BLaER1 treated with 17β-estradiol and CSF1 and Interleukin-3, amounts not matched to agents 10 nM and 100 nM (cell line): ENCODE measurements around the gene NAPA.

Experiments used
- H3K27ac ChIP-seq, 11 experiments: shearing (Covaris generic); formaldehyde crosslinking; 2 replicates each; pipeline ENCODE4 v1.8.1; 2022
- H3K27me3 ChIP-seq, 11 experiments: shearing (Covaris generic); formaldehyde crosslinking; 2 replicates each; pipeline ENCODE4 v1.8.1; 2022
- H3K36me3 ChIP-seq, 11 experiments: shearing (Covaris generic); formaldehyde crosslinking; 2 replicates each; pipeline ENCODE4 v1.8.1; 2022
- H3K4me1 ChIP-seq, 10 experiments: shearing (Covaris generic); formaldehyde crosslinking; 2 replicates each; pipeline ENCODE4 v1.8.1; 2022
- H3K4me2 ChIP-seq, 11 experiments: shearing (Covaris generic); formaldehyde crosslinking; 2 replicates each; pipeline ENCODE4 v1.8.1; 2022
- H3K4me3 ChIP-seq, 10 experiments: shearing (Covaris generic); formaldehyde crosslinking; 2 replicates each; pipeline ENCODE4 v1.8.1; 2022
- H3K9ac ChIP-seq, 11 experiments: shearing (Covaris generic); formaldehyde crosslinking; 2 replicates each; pipeline ENCODE4 v1.8.1; 2022
- H3K9me3 ChIP-seq, 11 experiments: shearing (Covaris generic); formaldehyde crosslinking; replicated peaks in 1 of 11; 2 replicates each; pipeline ENCODE4 v1.8.1; 2022
- H4K20me1 ChIP-seq, 11 experiments: shearing (Covaris generic); formaldehyde crosslinking; 2 replicates each; pipeline ENCODE4 v1.8.1; 2022
- Cebpa-rat ChIP-seq, 11 experiments: shearing (Covaris generic); IDR thresholded peaks; 2 replicates each; pipeline ENCODE4 v1.8.1; 2022

Gene NAPA

GRCh38 chr19:47514869-47515588, at the start of gene NAPA:
Gene NAPA (minus strand): TSS chr19:47515063. CDS start chr19:47514940, 123 bp downstream.
- TF ChIP-seq Cebpa-rat (IDR thresholded peaks at IDR 0.05), result no peak
- H3K4me3 ChIP-seq, result peak within 1 kb of the TSS; percentile 85 to 97 (median 94)
- peak within 1 kb of the TSS; percentile 89 to 100 (median 98) for H3K4me2 ChIP-seq
- H3K27me3 ChIP-seq, result peaks cover 20 to 34% (median 29%) of the 10 kb centered on the region in 11 experiments; a peak in 21 of 22 replicates
- H3K27ac ChIP-seq, result peak within 1 kb of the TSS; percentile 80 to 98 (median 90)
- H3K36me3 ChIP-seq, result peaks cover 0 to 21% (median 9%) of the 10 kb centered on the region in 11 experiments; a peak in 11 of 22 replicates
- peaks cover 54 to 83% (median 71%) of the 10 kb centered on the region in 10 experiments for H3K4me1 ChIP-seq
- peaks cover 35 to 69% (median 45%) of the 10 kb centered on the region in 11 experiments for H4K20me1 ChIP-seq
- H3K9me3 ChIP-seq, result no peaks in the 10 kb centered on the region
- peak within 1 kb of the TSS; percentile 92 to 99 (median 94) for H3K9ac ChIP-seq

GRCh38 chr19:47564081-47564480, 49.2 kb upstream of the NAPA start:
- no peak overlapping the region for H3K9ac ChIP-seq
- H3K36me3 ChIP-seq, result no peaks in the 10 kb centered on the region
- no peaks in the 10 kb centered on the region for H4K20me1 ChIP-seq
- no peaks in the 10 kb centered on the region for H3K27me3 ChIP-seq
- no peak overlapping the region for H3K4me2 ChIP-seq
- TF ChIP-seq Cebpa-rat (IDR thresholded peaks at IDR 0.05), result no peak
- H3K4me3 ChIP-seq, result no peak overlapping the region
- no peaks in the 10 kb centered on the region for H3K4me1 ChIP-seq
- no peak overlapping the region for H3K27ac ChIP-seq
- no peaks in the 10 kb centered on the region for H3K9me3 ChIP-seq

GRCh38 chr19:47561440-47562057, 46.7 kb upstream of the NAPA start:
- Histone ChIP-seq H4K20me1 (no peaks in the 10 kb centered on the region), H3K27me3 (no peaks in the 10 kb centered on the region), H3K4me3 (no peak overlapping the region), H3K4me2 (no peak overlapping the region), H3K9me3 (no peaks in the 10 kb centered on the region), H3K27ac (no peak overlapping the region), H3K4me1 (peaks cover 0 to 3% (median 0%) of the 10 kb centered on the region in 10 experiments; a peak in 1 of 20 replicates), H3K36me3 (no peaks in the 10 kb centered on the region), H3K9ac (no peak overlapping the region)
- TF ChIP-seq Cebpa-rat (IDR thresholded peaks at IDR 0.05), result no peak

GRCh38 chr19:47560999-47561398, 46.1 kb upstream of the NAPA start:
- Histone ChIP-seq H3K4me1 (peaks cover 0 to 3% (median 0%) of the 10 kb centered on the region in 10 experiments; a peak in 1 of 20 replicates), H3K4me2 (no peak overlapping the region), H3K4me3 (no peak overlapping the region), H3K36me3 (no peaks in the 10 kb centered on the region), H3K9me3 (no peaks in the 10 kb centered on the region), H3K27me3 (no peaks in the 10 kb centered on the region), H3K27ac (no peak overlapping the region), H3K9ac (no peak overlapping the region), H4K20me1 (no peaks in the 10 kb centered on the region)
- no peak for TF ChIP-seq Cebpa-rat (IDR thresholded peaks at IDR 0.05)

- H3K36me3 ChIP-seq, result no peaks in the 10 kb centered on the region
- peaks cover 0 to 4% (median 0%) of the 10 kb centered on the region in 10 experiments; a peak in 3 of 20 replicates for H3K4me1 ChIP-seq
- no peak overlapping the region for H3K27ac ChIP-seq
- peak overlapping the region in 1 of 11 experiments; percentile 12; a peak in 1 of 22 replicates for H3K4me2 ChIP-seq
- no peak overlapping the region for H3K4me3 ChIP-seq
- H4K20me1 ChIP-seq, result peaks cover 0 to 9% (median 0%) of the 10 kb centered on the region in 11 experiments; a peak in 2 of 22 replicates
- peaks cover 20 to 27% (median 24%) of the 10 kb centered on the region in 11 experiments for H3K27me3 ChIP-seq
- no peak for TF ChIP-seq Cebpa-rat (IDR thresholded peaks at IDR 0.05)
- no peaks in the 10 kb centered on the region for H3K9me3 ChIP-seq
- no peak overlapping the region for H3K9ac ChIP-seq
Observed at GRCh38 chr19:47550129-47550528, 35.3 kb upstream of the NAPA start.

- peaks cover 0 to 17% (median 0%) of the 10 kb centered on the region in 11 experiments; a peak in 2 of 22 replicates for H4K20me1 ChIP-seq
- no peaks in the 10 kb centered on the region for H3K36me3 ChIP-seq
- H3K4me2 ChIP-seq, result no peak overlapping the region
- no peaks in the 10 kb centered on the region for H3K9me3 ChIP-seq
- H3K4me3 ChIP-seq, result no peak overlapping the region
- H3K27ac ChIP-seq, result no peak overlapping the region
- no peak overlapping the region for H3K9ac ChIP-seq
- H3K27me3 ChIP-seq, result peaks cover 28 to 35% (median 31%) of the 10 kb centered on the region in 11 experiments
- H3K4me1 ChIP-seq, result peaks cover 0 to 4% (median 0%) of the 10 kb centered on the region in 10 experiments; a peak in 3 of 20 replicates
- no peak for TF ChIP-seq Cebpa-rat (IDR thresholded peaks at IDR 0.05)
Observed at GRCh38 chr19:47549261-47549862, 34.5 kb upstream of the NAPA start.

GRCh38 chr19:47547199-47547598, 32.3 kb upstream of the NAPA start:
- Histone ChIP-seq H3K27ac (no peak overlapping the region), H3K27me3 (peaks cover 35 to 48% (median 42%) of the 10 kb centered on the region in 11 experiments), H3K9me3 (no peaks in the 10 kb centered on the region), H4K20me1 (peaks cover 0 to 17% (median 0%) of the 10 kb centered on the region in 11 experiments; a peak in 2 of 22 replicates), H3K9ac (no peak overlapping the region), H3K36me3 (no peaks in the 10 kb centered on the region), H3K4me3 (no peak overlapping the region), H3K4me2 (no peak overlapping the region), H3K4me1 (no peaks in the 10 kb centered on the region; a peak in 2 of 20 replicates)
- TF ChIP-seq Cebpa-rat (IDR thresholded peaks at IDR 0.05), result peak in 1 of 11 experiments; percentile 54; a peak in 2 of 22 replicates

GRCh38 chr19:47545061-47545948, 30.4 kb upstream of the NAPA start:
- H3K4me3 ChIP-seq, result no peak overlapping the region
- H3K4me2 ChIP-seq, result no peak overlapping the region
- H3K4me1 ChIP-seq, result no peaks in the 10 kb centered on the region; a peak in 2 of 20 replicates
- H3K36me3 ChIP-seq, result no peaks in the 10 kb centered on the region
- H4K20me1 ChIP-seq, result peaks cover 0 to 17% (median 0%) of the 10 kb centered on the region in 11 experiments; a peak in 2 of 22 replicates
- no peak overlapping the region for H3K27ac ChIP-seq
- peaks cover 35 to 48% (median 42%) of the 10 kb centered on the region in 11 experiments for H3K27me3 ChIP-seq
- no peaks in the 10 kb centered on the region for H3K9me3 ChIP-seq
- H3K9ac ChIP-seq, result no peak overlapping the region
- no peak for TF ChIP-seq Cebpa-rat (IDR thresholded peaks at IDR 0.05)
